K562 (cell line): ENCODE measurements around the gene RELCH. TPM values are rescaled to one million over a fixed set of nuclear protein-coding genes. Genes with fewer than 3 reads are reported as not detected.

Source experiments
- ATAC-seq: fragments of 200-7000 bp; cut with Tn5 transposase; 3 replicates; pipeline ENCODE4 v1.9.1; 2020; ENCODE audit warnings: moderate library complexity
- BruUV-seq: library from RNA; stranded (reverse); fragments of 400-500 nt; replicated peaks from 2 replicates; lab custom pipeline; 2021; lab: Mats Ljungman, UMichigan
- CTCF ChIA-PET: fragments of 300-600 bp; formaldehyde crosslinking; extraction: SDS; loops from one replicate; lab custom pipeline; 2021; ENCODE audit warnings: low intra/inter-chr PET ratio; lab: Yijun Ruan, JAX
- POLR2A ChIA-PET: fragments of 300-600, 350-650 bp; sonication (Branson Sonifier 250); formaldehyde crosslinking; extraction: SDS; loops from one replicate; lab custom pipeline; 2021; ENCODE audit warnings: antibody characterized with exemption, inconsistent platforms; lab: Yijun Ruan, JAX
- DNase-seq, 4 experiments: peaks; one replicate each; pipeline versions ENCODE4 v3.0.0 to v3.0.0-alpha.2; 2011 to 2018; ENCODE audit warnings: low spot score in 3 of 4, mixed read lengths in 3 of 4; ENCODE audit errors: extremely low read depth in 1 of 4
- FAIRE-seq: peaks from 2 replicates; lab custom pipeline; 2011; peaks lifted over from hg19 to GRCh38; lab: Jason Lieb, UNC
- H2AFZ ChIP-seq: 2 replicates; pipeline ENCODE4 v1.6.0; 2011; ENCODE audit warnings: low read depth, low read length, control low read depth, inconsistent platforms
- H3K27ac ChIP-seq: fragments of 200-600 bp; 3 replicates; pipeline ENCODE4 v1.8.0; 2011; ENCODE audit warnings: low read depth, mild to moderate bottlenecking, control low read depth, inconsistent platforms, low read length, moderate library complexity, mixed read lengths; ENCODE audit errors: extremely low read depth
- H3K27me3 ChIP-seq, 2 experiments: fragments of 300-600 bp in 1 of 2; 2 replicates in 1 of 2; 3 replicates in 1 of 2; pipeline versions ENCODE4 v1.6.0 to v1.8.0; 2011; ENCODE audit warnings: inconsistent platforms in 2 of 2, low read length in 2 of 2, mild to moderate bottlenecking in 1 of 2, mixed read lengths in 1 of 2, moderate library complexity in 1 of 2; ENCODE audit not compliant: control insufficient read depth in 2 of 2, insufficient read depth in 2 of 2
- H3K36me3 ChIP-seq: fragments of 300-600 bp; 3 replicates; pipeline ENCODE4 v1.8.0; 2011; ENCODE audit warnings: mild to moderate bottlenecking, low read length, inconsistent platforms; ENCODE audit not compliant: control insufficient read depth, insufficient read depth
- H3K4me1 ChIP-seq, 2 experiments: fragments of 200-600 bp in 1 of 2; replicated peaks in 1 of 2; 2 replicates in 1 of 2; 3 replicates in 1 of 2; pipeline versions ENCODE4 v1.5.1 to v1.8.0; 2011; ENCODE audit warnings: inconsistent platforms in 2 of 2, low read length in 2 of 2, mild to moderate bottlenecking in 1 of 2, mixed read lengths in 1 of 2, moderate library complexity in 1 of 2; ENCODE audit not compliant: control insufficient read depth in 2 of 2, insufficient read depth in 2 of 2
- H3K4me2 ChIP-seq: 2 replicates; pipeline ENCODE4 v1.6.1; 2011; ENCODE audit warnings: low read length, control low read depth, inconsistent platforms, mixed read lengths; ENCODE audit not compliant: insufficient read depth
- H3K4me3 ChIP-seq: fragments of 200-600 bp; sonication (generic), shearing (Covaris generic); 2 replicates; pipeline ENCODE4 v1.5.1; 2016; ENCODE audit warnings: control low read depth, inconsistent platforms
- H3K79me2 ChIP-seq: fragments of 200-600 bp; 3 replicates; pipeline ENCODE4 v1.8.0; 2011; ENCODE audit warnings: low read length, inconsistent platforms; ENCODE audit not compliant: control insufficient read depth, insufficient read depth
- H3K9ac ChIP-seq, 2 experiments: 2 replicates each; pipeline versions ENCODE4 v1.6.0 to v1.6.1; 2011; ENCODE audit warnings: low read depth in 2 of 2, low read length in 2 of 2, control low read depth in 1 of 2, inconsistent platforms in 1 of 2, mild to moderate bottlenecking in 1 of 2, mixed read lengths in 1 of 2; ENCODE audit not compliant: insufficient read depth in 1 of 2
- H3K9me1 ChIP-seq: one replicate; pipeline ENCODE4 v1.6.0; 2011; ENCODE audit warnings: inconsistent platforms, mild to moderate bottlenecking, low read length, moderate library complexity; ENCODE audit not compliant: control insufficient read depth, insufficient read depth
- H3K9me3 ChIP-seq: replicated peaks from 2 replicates; pipeline ENCODE4 v1.5.1; 2011; ENCODE audit warnings: low read depth, low read length, inconsistent platforms; ENCODE audit not compliant: control insufficient read depth, insufficient read depth
- H4K20me1 ChIP-seq: replicated peaks from 2 replicates; pipeline ENCODE4 v1.6.1; 2011; ENCODE audit warnings: low read length, inconsistent platforms, mixed read lengths; ENCODE audit not compliant: control insufficient read depth, insufficient read depth
- CBFB ChIP-seq: sonication (generic); formaldehyde crosslinking; IDR thresholded peaks from 2 replicates; pipeline ENCODE4 v1.4.0; 2020; ENCODE audit warnings: mild to moderate bottlenecking, missing genetic modification reagents
- CHD2 ChIP-seq: IDR thresholded peaks from 2 replicates; pipeline ENCODE4 v1.6.1; 2011; ENCODE audit warnings: low read depth, low read length
- DEAF1 ChIP-seq: fragments of 450-650 bp; formaldehyde crosslinking; IDR thresholded peaks from 2 replicates; pipeline ENCODE4 v1.4.0; 2020; ENCODE audit warnings: mild to moderate bottlenecking, moderate library complexity
- HCFC1 ChIP-seq: IDR thresholded peaks from 2 replicates; pipeline ENCODE4 v1.6.1; 2012; ENCODE audit warnings: low read depth, low read length, improper control_type of control experiment
- KHSRP ChIP-seq: fragments of 450-650 bp; IDR thresholded peaks from 2 replicates; pipeline ENCODE4 v1.6.1; 2017
- NCOA1 ChIP-seq: fragments of 450-650 bp; IDR thresholded peaks from 2 replicates; pipeline ENCODE4 v1.6.1; 2016; ENCODE audit warnings: low read depth
- PURB ChIP-seq: sonication (generic); formaldehyde crosslinking; IDR thresholded peaks from 2 replicates; pipeline ENCODE4 v1.9.0; 2021; ENCODE audit warnings: low read depth, mild to moderate bottlenecking, missing genetic modification reagents
- SAFB2 ChIP-seq: fragments of 200-400 bp; formaldehyde crosslinking; IDR thresholded peaks from 2 replicates; pipeline ENCODE4 v1.6.1; 2018; ENCODE audit warnings: borderline replicate concordance, low read length, low read depth, moderate library complexity; ENCODE audit not compliant: severe bottlenecking
- SMARCE1 ChIP-seq: fragments of 450-650 bp; IDR thresholded peaks from 2 replicates; pipeline ENCODE4 v1.7.1; 2016; ENCODE audit warnings: mild to moderate bottlenecking
- SMC3 ChIP-seq: conservative IDR thresholded peaks from 2 replicates; pipeline ENCODE4 v1.6.1; 2011; ENCODE audit warnings: low read depth, low read length, improper control_type of control experiment; ENCODE audit not compliant: insufficient read depth
- STAG1 ChIP-seq: sonication (generic); formaldehyde crosslinking; IDR thresholded peaks from 2 replicates; pipeline ENCODE4 v1.5.0; 2020; ENCODE audit warnings: missing genetic modification reagents, borderline replicate concordance
- TSHZ1 ChIP-seq: fragments of 250-450 bp; sonication (Bioruptor Pico); IDR thresholded peaks from 2 replicates; pipeline ENCODE4 v1.4.0; 2020; ENCODE audit warnings: mild to moderate bottlenecking, moderate library complexity
- ZBTB9 ChIP-seq: fragments of 450-650 bp; formaldehyde crosslinking; IDR thresholded peaks from 2 replicates; pipeline ENCODE4 v1.4.0; 2020; ENCODE audit warnings: mild to moderate bottlenecking, moderate library complexity
- ZFP91 ChIP-seq: sonication (generic); formaldehyde crosslinking; IDR thresholded peaks from 2 replicates; pipeline ENCODE4 v1.8.0; 2022; ENCODE audit warnings: mild to moderate bottlenecking, missing genetic modification reagents
- ZKSCAN3 ChIP-seq: fragments of 250-450 bp; sonication (Bioruptor Pico); IDR thresholded peaks from 2 replicates; pipeline ENCODE4 v1.4.0; 2020
- WGBS: fragments of 100-300 bp; shearing (Covaris generic); methylation state at CpG from one replicate; pipeline ENCODE4 v1.1.6; 2016; ENCODE audit warnings: low coverage, mixed read lengths; ENCODE audit not compliant: insufficient coverage; ENCODE audit errors: missing lambda C conversion rate; 5-methylcytosine and 5-hydroxymethylcytosine counted together
- in situ Hi-C: fragments of 300-500 bp; cut with MboI; formaldehyde crosslinking; loops from 4 replicates; pipeline ENCODE4 v1.15.0; 2018; ENCODE audit warnings: inconsistent platforms, mixed read lengths
- intact Hi-C: fragments of 100-400 bp; cut with micrococcal nuclease; formaldehyde crosslinking; loops from 2 replicates; pipeline ENCODE4 v1.14.2; 2022
- polyA plus RNA-seq, 8 experiments: library from polyadenylated mRNA; depleted of rRNA in 4 of 8; stranded (reverse) in 5 of 8; unstranded in 3 of 8; fragments of >200 nt; fragmentation: Nextera tagmentation in 2 of 8; fragmentation: Illumina TruSeq in 1 of 8; extraction: Ambion mirVana in 2 of 8; extraction: Trizol in 1 of 8; gene quantifications; 2 replicates each; pipeline versions ENCODE4 v1.2.1 to v1.2.3, GENCODE V29; 2011 to 2014; ENCODE audit warnings: inconsistent platforms in 1 of 8, missing spikeins in 1 of 8
- total RNA-seq, 7 experiments: library from RNA; depleted of rRNA in 6 of 7; stranded (reverse); fragments of >200 nt in 6 of 7; fragmentation: Illumina TruSeq in 2 of 7; extraction: Trizol in 2 of 7; gene quantifications; 2 replicates each; pipeline versions ENCODE4 v1.2.1 to v1.2.3, GENCODE V29; 2011 to 2021; ENCODE audit warnings: low replicate concordance in 1 of 7

The RELCH gene
- total and polyA plus RNA-seq, 9 of the 15 experiments (the other 6 are each of a cell fraction or from before 2014, with no cell fraction given): 1.4 to 13.6 (median 7.6) TPM

GRCh38 chr18:62249478-62250097 lies 62.5 kb downstream of the RELCH start:
- H3K27ac ChIP-seq: no peak overlapping the region
- intact Hi-C loops (loop anchor here (1.0 kb wide), 1 partner anchor 66 kb away; no protein-coding TSS in a partner anchor), in situ Hi-C loops (no loop called here)
- BruUV-seq: no TSS peak
- no peaks in the 10 kb centered on the region for H3K4me1 ChIP-seq
- no peaks in the 10 kb centered on the region for H3K27me3 ChIP-seq
- 33% methylated on average over 3 of the region's 3 CpGs for WGBS
- H3K4me2 ChIP-seq: no peak overlapping the region
- H2AFZ ChIP-seq: no peak overlapping the region
- DNase-seq (peak; percentile 27 to 79 (median 54)), FAIRE-seq (peak; percentile 79), ATAC-seq (peak; percentile 72)
- peaks cover 6% of the 10 kb centered on the region; the same call in 1 of the 3 replicates for H3K36me3 ChIP-seq
- H3K9me3 ChIP-seq: no peaks in the 10 kb centered on the region
- no peak overlapping the region for H3K4me3 ChIP-seq
- H3K9ac ChIP-seq: no peak overlapping the region
- CTCF ChIA-PET: interaction anchor here (1.0 to 4.1 kb wide), 2 partner anchors 62 to 67 kb away, joined by 4 to 42 read pairs; partner anchors contain the start of genes PIGN and RELCH
- POLR2A ChIA-PET: no interaction called here
- H3K9me1 ChIP-seq: no peaks in the 10 kb centered on the region
- H4K20me1 ChIP-seq: no peaks in the 10 kb centered on the region
- no peaks in the 10 kb centered on the region for H3K79me2 ChIP-seq
- TF ChIP-seq SAFB2: no peak
- no peak for TF ChIP-seq CHD2
- no peak for TF ChIP-seq ZBTB9 (CRISPR knock-in tag)
- no peak for TF ChIP-seq SMARCE1
- TF ChIP-seq DEAF1 (CRISPR knock-in tag): peak; percentile 47; the same call in 1 of the 2 replicates
- no peak for TF ChIP-seq KHSRP
- no peak for TF ChIP-seq ZFP91
- TF ChIP-seq ZKSCAN3 (CRISPR knock-in tag): no peak
- no peak for TF ChIP-seq HCFC1
- TF ChIP-seq CBFB (CRISPR knock-in tag): no peak
- peak; percentile 42; the same call in 1 of the 2 replicates for TF ChIP-seq SMC3
- TF ChIP-seq NCOA1: no peak
- no peak for TF ChIP-seq PURB (CRISPR knock-in tag)
- TF ChIP-seq STAG1: no peak
- no peak for TF ChIP-seq TSHZ1 (CRISPR knock-in tag)
